Measurements from ENCODE around the gene FNTB. TPM values are rescaled to one million over a fixed set of nuclear protein-coding genes. Genes with fewer than 3 reads are reported as not detected.

FNTB gene
- total and polyA plus RNA-seq, 2 experiments from 2014 or later, result 18.1 to 24.3 TPM

GRCh38 chr14:64958743-64959142 lies 28.0 kb upstream of the FNTB start:
- 98% methylated on average over 5 of the region's 5 CpGs for WGBS (ENCODE audit: low lambda C conversion rate, missing lambda C conversion rate)

GRCh38 chr14:64960762-64961276 lies 25.9 kb upstream of the FNTB start:
- no peaks in the 10 kb centered on the region for H3K9me2 ChIP-seq (replicated peaks; ENCODE audit: insufficient read depth)
- no peak overlapping the region for H3K4me2 ChIP-seq
- H3K36me3 ChIP-seq (replicated peaks; ENCODE audit: insufficient read depth, low read depth), result no peaks in the 10 kb centered on the region
- no peaks in the 10 kb centered on the region for H3K9me3 ChIP-seq (ENCODE audit: low read depth)
- DNase-seq (ENCODE audit: low spot score), result no peak
- H3K27me3 ChIP-seq, result no peaks in the 10 kb centered on the region
- no peak overlapping the region for H3K4me3 ChIP-seq
- H2AFZ ChIP-seq, result no peak overlapping the region
- H3K27ac ChIP-seq, result no peak overlapping the region
- H4K20me1 ChIP-seq (ENCODE audit: insufficient read depth, poor library complexity, severe bottlenecking), result no peaks in the 10 kb centered on the region
- 66% methylated on average over 5 of the region's 5 CpGs for WGBS (ENCODE audit: low lambda C conversion rate, missing lambda C conversion rate)
- H3K4me1 ChIP-seq (ENCODE audit: insufficient read depth), result no peaks in the 10 kb centered on the region
- peaks cover 18% of the 10 kb centered on the region for H3K79me2 ChIP-seq
- TF ChIP-seq EZH2phosphoT487 (IDR thresholded peaks at IDR 0.05; ENCODE audit: low read depth, severe bottlenecking, unreplicated experiment), result no peak

More at GRCh38 chr14:64958743-64959142, 28.0 kb upstream of the FNTB start:
- Histone ChIP-seq H3K4me1 (ENCODE audit: insufficient read depth) (no peaks in the 10 kb centered on the region), H3K36me3 (replicated peaks; ENCODE audit: insufficient read depth, low read depth) (no peaks in the 10 kb centered on the region), H3K9me3 (ENCODE audit: low read depth) (no peaks in the 10 kb centered on the region), H2AFZ (no peak overlapping the region), H3K4me3 (no peak overlapping the region), H4K20me1 (ENCODE audit: insufficient read depth, poor library complexity, severe bottlenecking) (no peaks in the 10 kb centered on the region), H3K27ac (no peak overlapping the region), H3K4me2 (no peak overlapping the region), H3K79me2 (peaks cover 15% of the 10 kb centered on the region), H3K27me3 (no peaks in the 10 kb centered on the region), H3K9me2 (replicated peaks; ENCODE audit: insufficient read depth) (no peaks in the 10 kb centered on the region)
- no peak for TF ChIP-seq EZH2phosphoT487 (IDR thresholded peaks at IDR 0.05; ENCODE audit: low read depth, severe bottlenecking, unreplicated experiment)
- TF ChIP-seq CTCF (IDR thresholded peaks at IDR 0.05; ENCODE audit: poor library complexity), result no peak
- TF ChIP-seq EZH2 (IDR thresholded peaks at IDR 0.05; ENCODE audit: borderline replicate concordance), result no peak
- no peak for DNase-seq (ENCODE audit: low spot score)

- WGBS (ENCODE audit: low lambda C conversion rate, missing lambda C conversion rate), result 67% methylated on average over 1 of the region's 1 CpG
- no peak overlapping the region for H2AFZ ChIP-seq
- H3K36me3 ChIP-seq (replicated peaks; ENCODE audit: insufficient read depth, low read depth), result no peaks in the 10 kb centered on the region
- H3K9me2 ChIP-seq (replicated peaks; ENCODE audit: insufficient read depth), result no peaks in the 10 kb centered on the region
- peaks cover 25% of the 10 kb centered on the region for H3K79me2 ChIP-seq
- no peak overlapping the region for H3K4me3 ChIP-seq
- no peaks in the 10 kb centered on the region for H3K9me3 ChIP-seq (ENCODE audit: low read depth)
- no peaks in the 10 kb centered on the region for H3K4me1 ChIP-seq (ENCODE audit: insufficient read depth)
- H3K27me3 ChIP-seq, result no peaks in the 10 kb centered on the region
- no peak for DNase-seq (ENCODE audit: low spot score)
- TF ChIP-seq CTCF (IDR thresholded peaks at IDR 0.05; ENCODE audit: poor library complexity), result no peak
- TF ChIP-seq EZH2phosphoT487 (IDR thresholded peaks at IDR 0.05; ENCODE audit: low read depth, severe bottlenecking, unreplicated experiment), result no peak
- TF ChIP-seq EZH2 (IDR thresholded peaks at IDR 0.05; ENCODE audit: borderline replicate concordance), result no peak
- no peak overlapping the region for H3K27ac ChIP-seq
- H3K4me2 ChIP-seq, result no peak overlapping the region
- H4K20me1 ChIP-seq (ENCODE audit: insufficient read depth, poor library complexity, severe bottlenecking), result no peaks in the 10 kb centered on the region
Measured at GRCh38 chr14:64963611-64964010, 23.1 kb upstream of the FNTB start.

GRCh38 chr14:64965356-64966000 lies 21.2 kb upstream of the FNTB start:
- Histone ChIP-seq H3K9me2 (replicated peaks; ENCODE audit: insufficient read depth) (no peaks in the 10 kb centered on the region), H3K79me2 (peaks cover 34% of the 10 kb centered on the region), H3K4me3 (no peak overlapping the region), H4K20me1 (ENCODE audit: insufficient read depth, poor library complexity, severe bottlenecking) (no peaks in the 10 kb centered on the region), H3K9me3 (ENCODE audit: low read depth) (no peaks in the 10 kb centered on the region), H2AFZ (no peak overlapping the region), H3K4me2 (no peak overlapping the region), H3K27me3 (no peaks in the 10 kb centered on the region), H3K4me1 (ENCODE audit: insufficient read depth) (peaks cover 4% of the 10 kb centered on the region), H3K36me3 (replicated peaks; ENCODE audit: insufficient read depth, low read depth) (no peaks in the 10 kb centered on the region), H3K27ac (no peak overlapping the region)
- 89% methylated on average over 15 of the region's 15 CpGs for WGBS (ENCODE audit: low lambda C conversion rate, missing lambda C conversion rate)
- DNase-seq (ENCODE audit: low spot score), result no peak
- no peak for TF ChIP-seq CTCF (IDR thresholded peaks at IDR 0.05; ENCODE audit: poor library complexity)
- no peak for TF ChIP-seq EZH2phosphoT487 (IDR thresholded peaks at IDR 0.05; ENCODE audit: low read depth, severe bottlenecking, unreplicated experiment)
- no peak for TF ChIP-seq EZH2 (IDR thresholded peaks at IDR 0.05; ENCODE audit: borderline replicate concordance)

Measured in hepatocyte (in vitro differentiated cells).